Loucy (cell line): ENCODE results near the gene ARHGAP10.

ENCODE experiments used
- CTCF ChIP-seq: fragments of 200-600 bp; sonication (generic); conservative IDR thresholded peaks from 2 replicates; pipeline ENCODE4 v1.5.1; 2014; ENCODE audit warnings: mild to moderate bottlenecking, antibody characterized with exemption, low read length
- EZH2phosphoT487 ChIP-seq: fragments of 200-600 bp; IDR thresholded peaks from 2 replicates; pipeline ENCODE4 v1.6.1; 2018; ENCODE audit warnings: antibody characterized with exemption, mild to moderate bottlenecking, moderate library complexity, borderline replicate concordance

- TF ChIP-seq CTCF (no peak), EZH2phosphoT487 (no peak)
Observed at GRCh38 chr4:147777456-147778091, 45.7 kb downstream of the ARHGAP10 start.
